HG02763 (cell line): ENCODE data around the gene ZNF609.
"Not testable (repeated sequence)": the region's sequence is repeated elsewhere in the genome, so short reads cannot be mapped to it uniquely, and the experiment has no call there.

Source experiments
- ATAC-seq: cut with Tn5 transposase; IDR thresholded peaks from one replicate; pipeline ENCODE4 v1.9.1; 2021; ENCODE audit warnings: mild to moderate bottlenecking, moderate library complexity; ENCODE audit not compliant: unreplicated experiment

ZNF609 gene

GRCh38 chr15:64580696-64581407, 120.5 kb downstream of the ZNF609 start:
- ATAC-seq = no peak

- ATAC-seq = no peak
These were observed 121.0 kb downstream of the ZNF609 start for GRCh38 chr15:64581408-64581761.

GRCh38 chr15:64582202-64582601, 121.8 kb downstream of the ZNF609 start:
- ATAC-seq = no peak

GRCh38 chr15:64583519-64583918, 123.1 kb downstream of the ZNF609 start:
- ATAC-seq = no peak

- no peak for ATAC-seq
These were observed 123.6 kb downstream of the ZNF609 start for GRCh38 chr15:64583983-64584382.

GRCh38 chr15:64586259-64586870, 126.0 kb downstream of the ZNF609 start:
- no peak for ATAC-seq

- ATAC-seq = no peak
These were observed 126.6 kb downstream of the ZNF609 start for GRCh38 chr15:64586984-64587383.

- ATAC-seq = no peak
These were observed 129.2 kb downstream of the ZNF609 start for GRCh38 chr15:64589435-64590084.

GRCh38 chr15:64592845-64593244, 132.5 kb downstream of the ZNF609 start:
- not testable (repeated sequence) for ATAC-seq

GRCh38 chr15:64596701-64597476, 136.5 kb downstream of the ZNF609 start:
- ATAC-seq = no peak

GRCh38 chr15:64597477-64597822, 137.1 kb downstream of the ZNF609 start:
- no peak for ATAC-seq

- no peak for ATAC-seq
These were observed 138.8 kb downstream of the ZNF609 start for GRCh38 chr15:64599226-64599625.

GRCh38 chr15:64599716-64600115, 139.3 kb downstream of the ZNF609 start:
- ATAC-seq = no peak

GRCh38 chr15:64600794-64601193, 140.4 kb downstream of the ZNF609 start:
- no peak for ATAC-seq

GRCh38 chr15:64604319-64604718, 143.9 kb downstream of the ZNF609 start:
- no peak for ATAC-seq

- not testable (repeated sequence) for ATAC-seq
These were observed 147.0 kb downstream of the ZNF609 start for GRCh38 chr15:64607416-64607815.

- ATAC-seq = no peak
These were observed 150.0 kb downstream of the ZNF609 start for GRCh38 chr15:64610257-64610919.

- no peak for ATAC-seq
These were observed 150.8 kb downstream of the ZNF609 start for GRCh38 chr15:64611085-64611725.

- no peak for ATAC-seq
These were observed 154.1 kb downstream of the ZNF609 start for GRCh38 chr15:64614519-64614918.

GRCh38 chr15:64617727-64618126, 157.3 kb downstream of the ZNF609 start:
- ATAC-seq = no peak

GRCh38 chr15:64618138-64618537, 157.8 kb downstream of the ZNF609 start:
- no peak for ATAC-seq
